ENCODE measurements around the gene NT5DC4.

Gene NT5DC4

DNA sequence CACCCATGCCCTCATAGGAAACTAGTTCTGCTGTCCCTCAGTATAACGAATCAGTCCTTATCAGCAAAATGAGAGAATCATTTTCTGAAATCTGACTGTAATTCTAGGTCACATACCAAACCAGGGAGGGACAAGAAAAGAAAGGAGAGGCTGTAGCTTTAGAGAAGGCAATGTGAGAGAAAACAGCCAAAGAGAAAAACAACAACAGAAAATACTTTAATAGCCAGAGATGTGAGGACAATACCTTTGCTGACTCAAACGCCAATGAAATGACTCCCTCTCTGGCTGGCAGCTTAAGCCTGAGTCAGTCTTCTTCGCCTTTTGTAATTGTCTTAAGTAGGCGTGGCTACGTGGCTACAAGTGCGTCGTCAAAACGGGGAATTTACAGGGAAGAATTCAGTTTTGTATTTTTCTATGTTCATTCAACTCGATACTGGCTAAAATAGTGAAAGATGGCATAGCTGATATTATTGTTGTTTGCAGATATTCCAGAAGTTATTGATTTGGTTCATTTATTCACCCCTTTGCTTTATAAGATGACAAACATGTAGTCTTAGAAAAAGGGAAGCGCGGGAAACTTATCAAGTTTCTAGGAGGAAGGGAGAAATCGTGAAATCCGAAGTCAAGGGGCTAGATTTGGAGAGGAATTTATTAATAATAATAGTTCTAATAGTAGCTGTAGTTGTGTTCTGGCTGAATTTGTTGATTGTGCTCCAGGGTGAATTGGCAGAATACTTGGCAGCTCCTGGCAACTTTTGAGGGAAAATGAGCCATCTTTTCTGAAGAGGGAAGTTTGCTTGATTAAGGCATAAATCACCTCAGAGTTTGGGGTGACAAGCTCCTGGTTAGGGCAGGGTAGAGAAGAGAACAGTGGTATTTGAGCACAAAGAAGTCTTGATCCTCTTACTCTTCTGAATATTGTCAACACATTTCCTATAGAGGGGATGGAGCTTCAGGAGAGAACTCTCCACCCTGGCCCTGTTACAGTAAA is 63.7 kb downstream of the NT5DC4 start, which contains the start of gene IL1A:
IL1A (minus strand) TSS at position 295 of the 991 bp plus-strand sequence. CDS start 723 bp downstream, outside the sequence.
- DNase-seq (ENCODE audit: low read depth): no peak

- DNase-seq (ENCODE audit: low read depth): no peak
Measured at GRCh38 chr2:112787294-112787693, 66.5 kb downstream of the NT5DC4 start.

DNA sequence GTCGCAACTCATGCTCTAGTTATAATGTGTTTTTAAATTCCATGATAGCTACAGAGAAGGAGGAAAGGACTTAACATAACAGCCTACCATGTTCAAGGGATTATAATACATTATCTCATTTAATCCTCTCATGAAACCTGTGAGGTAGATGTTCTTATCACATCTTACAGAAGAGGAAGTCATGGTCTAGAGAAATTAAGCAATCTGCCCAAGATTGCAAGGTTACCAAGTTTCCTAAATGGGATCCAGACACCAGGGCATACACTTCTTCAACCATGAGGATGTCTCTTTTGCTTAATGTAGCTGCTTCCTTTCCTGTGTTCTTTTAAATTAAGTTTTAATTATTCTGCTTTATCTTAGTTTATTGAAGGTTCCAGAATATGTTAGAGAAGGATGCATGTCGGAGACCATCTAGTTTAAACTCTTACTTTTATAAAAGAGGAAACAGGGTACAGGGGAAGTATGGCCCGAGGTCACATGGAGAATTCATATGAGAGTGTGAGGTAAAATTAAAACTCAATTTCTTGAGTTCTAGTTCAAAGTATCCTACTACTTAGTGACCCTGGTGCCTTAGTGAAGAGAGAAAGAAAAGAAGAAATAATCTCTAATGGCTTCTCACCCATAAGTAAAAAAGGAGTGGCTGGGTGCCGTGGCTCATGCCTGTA is 67.0 kb downstream of the NT5DC4 start:
- no peak for DNase-seq (ENCODE audit: low read depth)

DNA sequence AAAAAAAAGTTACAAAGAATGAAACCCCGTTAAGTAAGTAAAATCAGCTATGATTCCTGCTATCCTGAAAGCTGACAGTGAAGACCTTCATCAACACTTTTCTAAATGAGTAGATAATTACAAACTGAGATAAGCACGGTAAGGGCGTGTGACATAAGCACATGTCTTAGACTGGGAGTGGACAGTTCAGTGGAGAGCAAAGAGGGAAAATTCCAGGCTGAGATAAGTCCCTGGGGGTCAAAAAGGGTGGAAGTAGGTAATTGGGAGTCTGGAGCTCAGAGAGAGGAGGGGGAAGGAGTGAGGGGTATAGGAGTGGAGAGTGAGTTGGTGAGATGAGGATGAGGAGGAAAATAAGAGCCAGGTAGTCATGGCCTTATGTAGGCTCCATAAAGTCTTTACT is 67.8 kb downstream of the NT5DC4 start:
- DNase-seq (ENCODE audit: low read depth): no peak

Data from stimulated activated CD8-positive, alpha-beta memory T cell treated with anti-CD3 and anti-CD28 coated beads, Interleukin-15, amount 100 ng/mL, for 1 hour (primary cell).